NCI-H2081 (cell line): ENCODE measurements around the gene PPL.
"Not testable (repeated sequence)": the region's sequence is repeated elsewhere in the genome, so short reads cannot be mapped to it uniquely, and the experiment has no call there.

Source experiments
- DNase-seq, 2 experiments: peaks; one replicate each; lab custom pipeline; 2025; lab: John Stamatoyannopoulos, UW

The PPL gene

DNA sequence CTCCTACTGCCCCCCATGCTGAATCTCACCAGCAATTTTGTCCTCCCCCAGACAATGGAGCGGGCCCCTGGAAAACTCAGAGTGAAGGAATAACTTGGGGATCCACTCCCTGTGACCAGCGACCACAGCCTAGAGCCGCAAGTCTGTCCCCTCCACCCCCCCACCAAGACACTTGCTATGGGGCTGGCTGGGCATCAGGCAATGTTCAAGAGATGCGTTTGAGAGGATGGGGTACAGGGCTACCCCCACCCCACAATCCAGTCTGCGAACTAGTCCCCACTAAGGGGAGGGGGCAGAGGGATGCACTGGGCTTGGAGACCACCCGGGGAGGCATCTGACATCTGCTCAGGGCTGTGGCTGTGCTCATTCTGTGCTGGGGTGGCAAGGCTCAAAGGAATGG, 2.4 kb downstream of the PPL start:
- no peak for DNase-seq

DNA sequence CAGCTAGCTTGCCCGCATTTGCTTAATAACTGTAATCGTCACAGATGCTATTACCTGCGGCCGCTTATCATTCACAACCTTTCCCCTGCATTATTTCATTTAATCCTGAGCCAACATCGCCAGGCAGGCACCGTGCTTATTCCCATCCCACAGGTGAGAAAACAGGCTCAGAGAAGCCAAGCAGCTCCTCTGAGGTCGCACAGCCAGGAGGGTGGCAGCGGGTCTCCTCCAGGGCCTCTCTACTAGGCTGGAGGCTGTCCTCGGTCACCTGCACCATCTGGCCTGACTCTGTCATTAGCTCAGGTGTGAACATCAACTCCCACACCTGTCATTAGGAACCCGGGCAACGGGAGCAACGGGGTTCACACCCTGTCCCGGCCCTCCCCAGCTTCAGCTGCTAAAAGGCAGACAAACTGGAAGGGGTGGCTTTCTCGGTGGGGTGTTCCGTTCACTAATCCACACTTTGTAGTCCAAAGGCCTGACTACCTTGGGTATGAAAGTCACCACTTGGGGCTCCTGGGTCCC, 3.0 kb downstream of the PPL start:
- DNase-seq, result no peak

DNA sequence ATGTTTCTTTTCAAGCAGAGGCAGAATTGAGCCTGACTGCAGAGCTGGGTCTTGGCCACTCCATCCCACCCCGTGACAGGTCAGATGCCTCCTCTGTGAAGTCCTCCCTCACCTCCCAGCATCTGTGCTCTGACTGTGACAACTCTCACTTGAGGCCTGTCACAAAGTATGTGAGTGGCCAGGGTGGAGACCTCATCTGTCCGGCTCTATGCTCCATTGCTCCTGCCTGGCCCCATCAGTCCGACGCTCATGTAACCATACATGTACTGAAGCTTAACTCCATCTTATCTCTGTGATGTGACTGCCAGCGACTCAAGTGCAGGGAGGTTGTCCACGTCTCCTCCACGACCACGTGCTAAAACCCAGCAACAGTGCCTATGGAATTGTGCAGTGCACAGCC, 3.5 kb downstream of the PPL start:
- no peak for DNase-seq

DNA sequence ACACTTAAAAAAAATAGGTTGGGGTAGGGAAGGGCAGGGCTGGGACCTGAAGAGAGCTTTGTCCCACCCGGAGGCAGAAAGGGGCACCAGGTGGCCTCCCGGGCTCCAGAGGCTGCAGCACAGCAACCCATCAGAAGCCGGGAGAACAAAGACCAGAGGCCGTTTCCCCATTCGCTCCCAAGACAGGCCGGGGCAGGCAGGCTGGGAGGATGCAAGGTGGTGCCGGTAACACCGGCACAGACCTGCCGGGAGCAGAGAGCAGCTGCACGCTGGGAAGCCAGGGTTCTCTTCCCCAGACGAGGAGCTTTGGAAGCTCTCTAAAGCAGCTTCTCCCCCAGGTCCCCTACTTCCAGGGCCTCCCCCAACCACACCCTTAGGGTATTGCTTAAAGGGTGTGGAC, 5.6 kb downstream of the PPL start:
- DNase-seq, result no peak

DNA sequence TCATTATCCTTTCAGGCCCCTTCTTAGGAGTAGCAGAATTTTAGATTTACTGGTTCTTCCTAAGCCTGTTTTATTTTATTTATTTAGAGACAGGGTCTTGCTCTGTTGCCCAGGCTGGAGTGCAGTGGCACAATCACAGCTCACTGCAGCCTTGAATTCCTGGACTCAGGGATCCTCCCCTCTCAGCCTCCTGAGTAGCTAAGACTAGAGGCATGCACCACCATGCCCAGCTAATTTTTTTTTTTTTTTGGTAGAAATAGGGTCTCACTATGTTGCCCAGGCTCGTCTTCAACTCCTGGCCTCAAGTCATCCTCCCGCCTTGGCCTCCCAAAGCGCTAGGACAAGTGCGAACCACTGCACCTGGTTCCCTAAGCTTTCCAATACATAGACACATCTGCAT, 7.3 kb downstream of the PPL start:
- DNase-seq, result not testable (repeated sequence)

DNA sequence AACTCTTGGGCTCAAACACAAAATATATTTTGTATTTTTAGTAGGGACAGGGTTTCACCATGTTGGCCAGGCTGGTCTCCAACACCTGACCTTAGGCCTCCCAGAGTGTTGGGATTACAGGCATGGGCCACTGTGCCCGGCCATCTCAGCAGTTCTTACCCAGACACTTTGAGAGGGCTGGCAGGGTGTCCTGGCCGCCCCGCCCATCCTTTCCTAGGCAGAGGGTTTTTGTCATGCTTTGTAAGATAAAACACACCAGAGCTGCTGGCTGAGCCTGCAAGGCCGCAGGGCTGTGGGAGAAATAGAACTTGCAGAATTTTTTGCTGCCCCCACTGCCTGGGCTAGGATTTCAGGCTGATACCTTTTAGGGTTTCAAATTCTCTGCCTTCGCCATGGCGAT, 8.7 kb downstream of the PPL start:
- no peak for DNase-seq

DNA sequence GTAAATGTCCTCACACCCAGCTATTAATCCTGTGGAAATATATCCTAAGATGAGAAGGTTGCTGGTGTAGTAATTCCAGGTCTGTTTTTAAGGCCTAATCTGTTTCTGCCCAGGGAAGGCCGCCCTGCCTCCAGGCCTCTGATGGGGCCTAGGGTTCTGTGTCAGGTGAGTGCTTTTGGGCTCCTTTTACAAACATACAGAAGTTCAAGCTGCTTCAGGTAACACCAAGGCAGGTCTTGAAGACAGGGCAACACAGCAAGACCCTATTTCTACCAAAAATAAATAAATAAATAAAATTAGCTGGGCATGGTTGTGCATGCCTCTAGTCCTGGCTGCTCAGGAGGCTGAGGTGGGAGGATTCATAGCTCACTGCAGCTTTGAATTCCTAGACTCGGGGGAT, 9.3 kb downstream of the PPL start:
- DNase-seq, result no peak

DNA sequence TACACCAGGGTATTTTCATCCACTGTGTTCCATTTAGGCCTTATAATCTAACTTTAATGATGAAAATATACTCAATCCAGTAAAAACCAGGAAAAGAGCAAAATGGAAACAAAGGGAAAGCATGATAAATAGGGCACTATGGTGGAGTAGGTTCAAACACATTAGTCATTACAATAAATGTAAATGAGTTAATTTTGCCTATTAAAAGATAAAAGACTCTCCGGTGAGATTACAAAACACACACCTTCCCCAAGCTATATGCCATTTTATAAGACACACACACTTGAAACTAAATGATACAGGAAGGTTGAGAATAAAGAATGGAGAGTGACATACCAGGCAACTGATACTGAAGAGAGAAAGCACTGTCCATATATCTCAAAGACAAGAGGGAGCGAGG, 10.0 kb downstream of the PPL start:
- no peak for DNase-seq

DNA sequence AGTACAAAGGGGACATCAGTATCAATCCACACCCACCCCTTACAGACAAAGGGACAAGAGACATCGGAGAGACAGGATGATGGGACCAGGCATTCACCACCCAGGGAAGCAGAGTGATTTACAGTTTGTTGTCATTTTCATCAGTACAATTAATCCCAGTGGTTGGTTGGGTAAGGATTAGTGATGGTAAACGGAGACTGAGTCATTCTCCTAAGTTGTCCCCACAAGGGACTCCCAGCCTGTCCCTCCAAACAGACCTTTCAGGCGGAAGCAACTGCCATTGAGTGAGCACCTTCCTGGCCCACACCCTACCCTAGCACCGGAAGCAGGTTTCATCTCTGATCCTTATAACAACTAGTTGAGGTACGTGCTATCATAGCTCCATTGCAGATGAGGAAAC, 11.2 kb downstream of the PPL start:
- DNase-seq, result no peak

DNA sequence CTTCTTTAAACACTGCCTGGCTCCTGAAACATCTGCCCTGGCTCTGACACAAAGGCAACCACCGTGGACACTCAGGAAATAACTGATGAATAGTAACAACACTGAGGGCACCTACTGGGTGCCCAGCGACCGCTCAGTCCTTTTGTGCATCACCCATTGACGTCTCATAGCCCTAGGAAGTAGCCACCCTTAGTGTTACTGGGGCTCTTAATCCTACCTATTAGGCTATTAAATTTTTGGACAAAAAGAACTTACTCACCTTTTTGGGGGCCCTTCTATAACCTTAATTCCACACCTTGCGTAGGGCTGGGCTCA, 11.7 kb downstream of the PPL start:
- DNase-seq, result no peak

DNA sequence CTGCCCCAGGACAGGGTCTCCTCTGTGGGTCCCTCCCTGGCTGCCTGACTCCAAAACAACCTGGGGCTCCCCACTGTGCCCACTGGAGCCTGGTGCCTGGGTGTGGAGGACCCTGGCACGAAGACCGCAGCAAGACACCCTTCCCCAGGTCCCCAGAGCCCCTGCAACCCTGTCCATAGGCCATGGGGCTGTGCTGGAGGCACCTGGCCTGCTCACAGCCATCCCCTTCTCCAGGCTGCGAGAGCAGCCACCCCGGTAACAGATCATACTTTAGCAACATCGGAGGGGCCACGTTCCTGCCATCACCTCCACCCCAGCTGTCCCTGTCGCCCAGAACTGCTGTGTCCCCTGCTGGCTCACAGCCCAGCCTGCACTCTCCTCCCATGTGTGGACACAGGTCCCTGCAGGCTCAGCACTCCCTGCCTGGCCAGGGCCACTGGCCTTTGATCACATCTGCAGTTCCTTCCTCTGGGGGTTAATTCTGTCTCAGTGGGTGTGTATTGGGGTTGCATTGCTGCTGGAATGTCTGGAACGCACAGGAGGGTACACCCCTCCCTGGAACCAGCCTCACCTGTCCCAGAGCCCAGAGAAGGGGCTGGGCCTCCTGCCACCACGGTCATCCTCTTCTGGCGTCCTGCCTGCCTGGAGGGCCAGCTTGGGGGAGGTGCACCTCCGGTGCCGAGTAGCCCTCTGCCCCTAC, 12.2 kb downstream of the PPL start:
- no peak for DNase-seq

DNA sequence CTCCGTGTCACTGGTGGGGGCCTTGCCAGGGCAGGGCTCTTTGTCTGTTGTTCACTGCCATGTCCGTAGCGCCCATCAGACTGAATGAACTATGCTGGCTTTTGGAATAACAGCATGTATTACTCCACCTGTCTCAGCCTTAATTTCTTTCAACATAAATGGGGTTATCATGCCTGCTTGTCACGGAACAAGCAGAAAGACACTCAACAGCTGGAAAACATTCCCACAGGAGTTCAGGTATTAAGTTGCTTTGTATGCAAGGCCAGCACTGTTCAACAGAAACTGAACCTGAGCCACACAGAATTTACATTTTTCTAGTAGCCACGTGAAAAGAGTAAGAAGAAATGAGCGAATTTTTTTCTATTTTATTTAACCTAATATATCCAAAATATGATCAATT, 13.1 kb downstream of the PPL start:
- DNase-seq, result no peak

DNA sequence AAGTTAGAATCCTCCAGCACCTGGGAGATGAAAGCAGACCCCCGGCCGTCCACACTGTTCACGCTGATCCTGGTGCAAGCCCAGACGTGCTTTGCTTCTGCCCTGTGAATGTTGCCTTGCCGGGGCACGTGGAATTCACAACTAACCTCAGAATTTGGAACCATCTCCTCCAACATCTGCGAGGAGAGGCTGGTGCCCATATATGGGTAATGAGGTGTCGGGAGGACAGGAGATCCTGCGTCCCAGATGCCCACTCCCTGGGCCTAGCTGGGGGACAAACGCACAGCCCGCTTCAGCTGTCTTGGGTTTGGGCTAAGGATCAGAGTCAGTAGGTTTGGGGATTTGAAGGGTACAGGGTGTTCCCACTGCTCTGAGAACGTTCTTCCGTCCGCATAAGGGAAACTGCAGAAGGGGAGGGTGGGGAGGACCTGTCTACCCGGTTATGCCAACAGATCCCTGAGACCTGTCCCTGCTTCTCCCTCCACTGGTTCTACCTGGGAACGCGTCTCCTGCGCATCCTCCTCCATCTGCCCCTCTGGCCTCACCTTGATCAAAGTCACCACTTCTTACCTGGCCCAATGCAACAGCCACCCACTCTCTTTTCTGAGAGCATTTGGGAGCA, 14.1 kb downstream of the PPL start:
- no peak for DNase-seq

DNA sequence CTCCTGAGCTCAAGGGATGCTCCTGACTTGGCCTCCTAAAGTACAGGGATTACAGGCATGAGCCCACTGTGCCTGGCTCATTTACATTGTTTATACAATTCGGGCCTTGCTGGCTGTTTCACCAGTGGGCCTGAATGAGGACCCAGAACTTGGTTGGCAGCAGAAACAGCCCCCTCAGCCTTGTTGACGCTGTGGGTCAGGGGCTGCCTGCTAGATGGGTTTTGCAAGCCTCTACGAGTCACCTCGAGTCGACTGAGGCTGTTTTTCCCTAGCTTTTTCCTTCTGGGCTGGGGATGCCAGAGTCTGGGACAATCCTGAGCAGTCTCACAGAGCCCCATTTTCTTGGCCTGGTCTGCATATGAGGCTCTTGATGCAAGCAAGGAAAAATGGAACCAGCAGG, 16.1 kb downstream of the PPL start:
- no peak for DNase-seq

DNA sequence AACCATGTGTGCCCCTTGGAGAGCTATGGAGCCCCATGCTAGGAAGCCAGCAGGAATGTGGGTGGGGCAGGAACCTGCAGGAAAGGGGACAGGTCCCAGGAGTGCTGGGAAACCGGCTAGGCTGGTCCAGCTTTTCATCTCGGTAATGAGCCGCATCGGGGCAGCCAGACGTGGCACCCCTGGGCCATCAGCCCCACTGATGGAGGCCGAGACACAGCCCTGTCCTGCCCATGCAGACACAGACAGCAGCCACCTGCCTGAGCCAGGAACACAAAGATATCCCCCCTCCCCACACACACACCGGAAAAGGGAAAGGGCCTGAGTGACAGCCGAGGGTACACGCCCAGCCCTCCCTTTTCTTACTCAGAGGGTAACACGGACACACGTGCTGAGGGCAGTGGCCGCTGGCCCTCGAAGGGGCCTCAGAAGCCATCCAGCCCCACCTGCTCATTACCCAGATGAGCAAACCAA, 18.1 kb downstream of the PPL start:
- no peak for DNase-seq

DNA sequence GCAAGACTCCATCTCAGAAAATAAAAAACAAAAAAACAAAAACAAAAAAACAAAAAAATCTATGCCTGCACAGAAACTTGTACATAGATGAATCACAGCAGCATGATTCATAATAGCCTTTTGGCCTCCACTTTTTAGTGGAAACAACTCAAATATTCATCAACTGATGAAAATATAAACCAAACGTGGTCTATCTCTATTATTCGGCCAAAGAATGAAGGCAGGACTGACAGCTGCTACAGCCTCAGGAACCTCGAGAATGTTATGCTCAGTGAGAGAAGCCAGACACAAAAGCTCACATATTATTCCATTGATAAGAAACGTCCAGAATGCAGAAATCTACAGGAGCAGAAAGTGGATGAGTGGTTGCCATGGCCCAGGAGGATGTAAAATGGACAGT, 19.8 kb downstream of the PPL start:
- no peak for DNase-seq

DNA sequence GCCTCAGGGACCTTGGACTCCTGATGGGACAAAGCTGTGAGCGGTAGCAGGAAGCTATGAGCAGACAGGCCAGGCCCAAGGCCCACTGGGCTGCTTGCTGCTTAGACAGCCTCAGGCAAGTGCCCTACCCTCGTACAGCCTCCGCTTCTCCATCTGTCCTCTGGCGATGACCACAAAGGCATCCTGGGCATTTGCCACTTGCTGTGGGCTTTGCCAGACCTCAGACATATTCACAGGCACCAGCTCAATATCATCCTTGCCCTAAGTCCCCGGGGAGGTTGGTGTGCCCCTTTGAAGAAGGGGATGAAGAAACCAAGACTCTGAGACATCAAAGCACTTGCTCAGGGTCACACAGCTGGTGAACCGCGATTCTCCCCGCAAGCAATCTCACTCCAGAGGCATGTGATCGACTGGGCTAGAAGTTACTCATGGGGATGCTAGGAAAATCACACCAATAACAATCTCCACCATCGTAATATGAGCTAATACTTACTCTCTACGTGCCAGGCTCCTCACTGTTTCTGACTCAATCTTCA, 21.7 kb downstream of the PPL start:
- DNase-seq, result no peak

DNA sequence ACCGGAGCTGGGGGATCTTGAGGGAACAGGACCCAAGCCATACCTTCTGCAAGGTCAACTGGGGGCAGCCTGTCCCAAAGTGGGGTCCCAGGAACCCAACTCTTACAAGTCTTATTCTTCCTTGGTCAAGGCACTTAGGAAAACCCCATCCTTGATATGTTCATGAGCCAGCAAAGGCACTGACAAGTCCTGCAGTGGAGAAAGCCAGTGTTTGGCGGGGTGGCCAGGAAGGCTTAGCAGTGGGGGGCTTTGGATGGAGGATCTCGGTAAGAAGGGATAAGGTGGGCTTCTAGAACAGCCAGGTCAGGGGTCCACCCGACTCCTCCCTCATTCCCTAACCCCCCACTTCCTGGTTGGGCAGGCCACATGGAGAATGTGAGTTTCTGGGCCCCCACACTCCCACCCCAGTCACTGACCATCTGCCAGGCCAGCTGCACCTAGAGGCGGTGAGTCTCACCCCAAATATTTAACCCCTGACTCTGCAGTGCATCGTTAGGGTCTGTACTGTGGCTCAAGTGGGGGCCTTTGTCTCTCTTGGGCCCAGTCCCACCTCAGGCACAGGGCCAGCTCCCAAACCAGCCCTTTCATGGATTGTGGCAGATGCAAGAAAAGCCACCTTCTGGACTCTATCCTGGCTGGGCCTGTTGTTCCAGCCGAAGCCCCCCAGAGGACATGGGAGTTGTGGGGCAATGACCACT, 22.3 kb downstream of the PPL start:
- no peak for DNase-seq

DNA sequence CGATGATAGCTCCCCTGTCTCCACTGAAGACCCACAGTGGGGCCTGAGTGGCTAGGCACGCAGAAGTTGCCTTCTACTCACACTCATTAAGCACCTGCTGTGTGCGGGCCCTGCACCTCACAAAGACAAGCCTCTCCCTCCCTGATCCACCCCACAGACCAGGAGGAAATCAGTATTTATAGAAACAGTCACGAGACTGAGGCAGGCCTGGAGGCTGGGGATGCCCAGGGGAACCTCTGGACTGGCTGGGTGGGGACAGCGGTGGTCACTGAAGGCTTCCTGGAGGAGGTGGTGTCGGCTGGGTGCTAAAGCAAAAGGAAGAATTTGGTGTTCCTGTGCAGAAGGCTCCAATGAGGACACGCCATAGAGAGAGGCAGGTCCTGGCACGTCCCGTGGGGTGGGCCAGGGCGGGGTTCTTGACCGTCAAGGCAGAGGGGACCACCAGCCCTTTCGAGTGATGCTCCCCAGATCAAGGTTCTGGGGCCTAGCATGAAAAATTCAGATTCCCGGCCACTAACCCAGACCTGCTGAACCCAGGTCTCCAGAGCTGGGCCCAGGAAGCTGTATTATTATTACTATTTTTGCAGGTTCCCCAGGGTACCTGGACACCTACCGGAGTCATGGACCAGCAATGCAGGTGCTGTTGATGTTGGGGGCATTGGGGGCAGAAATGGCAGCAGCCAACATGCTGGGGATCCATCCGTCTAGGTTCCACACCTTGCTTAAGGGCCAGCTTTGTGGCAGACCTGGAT, 23.0 kb downstream of the PPL start:
- DNase-seq, result no peak

DNA sequence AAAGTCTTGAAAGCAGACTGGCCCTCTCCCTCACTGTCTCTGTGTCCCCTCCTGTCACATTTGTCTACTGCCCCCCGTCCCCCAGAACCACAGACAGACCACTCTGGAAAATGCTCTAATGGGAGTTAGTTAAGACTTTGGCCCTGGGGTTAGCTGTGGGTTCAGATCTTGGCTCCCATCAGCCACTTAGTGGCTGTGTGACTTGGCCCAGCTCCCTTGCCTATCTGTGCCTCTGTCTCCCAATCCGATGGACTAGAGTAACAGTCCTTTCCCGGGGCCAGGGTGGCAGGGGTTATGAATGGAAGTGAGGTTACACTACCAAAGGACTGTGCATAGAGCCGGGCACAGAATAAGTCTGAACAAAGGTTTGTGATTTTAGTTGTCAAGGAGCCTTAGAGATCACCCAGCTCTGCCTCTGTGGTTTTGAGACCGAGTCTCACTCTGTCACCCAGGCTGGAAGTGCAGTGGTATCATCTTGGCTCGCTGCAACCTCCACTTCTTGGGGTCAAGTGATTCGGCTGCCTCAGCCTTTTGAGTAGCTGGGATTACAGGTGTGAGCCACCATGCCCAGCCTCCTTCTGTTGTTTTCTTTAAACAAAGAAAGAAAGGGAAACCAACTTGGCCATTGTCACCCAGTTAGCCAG, 23.7 kb downstream of the PPL start:
- DNase-seq, result no peak

DNA sequence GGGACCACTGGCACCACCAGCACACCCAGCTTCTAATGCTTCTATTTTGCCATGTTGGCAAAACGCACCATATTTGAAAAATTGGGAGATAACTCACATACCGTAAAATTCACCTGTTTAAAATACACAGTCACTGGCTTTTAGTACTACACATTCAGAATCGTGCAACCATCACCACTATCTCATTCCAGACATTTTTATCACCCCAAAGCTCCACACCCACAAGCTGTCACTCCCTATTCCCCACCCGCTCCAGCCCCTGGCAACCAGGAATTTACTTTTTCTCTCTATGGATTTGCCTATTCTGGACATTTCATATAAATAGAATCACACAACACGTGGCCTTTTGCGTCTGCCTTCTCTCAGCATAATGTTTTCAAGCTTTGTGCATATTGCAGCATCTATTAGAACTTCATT, 25.0 kb downstream of the PPL start:
- DNase-seq, result no peak

DNA sequence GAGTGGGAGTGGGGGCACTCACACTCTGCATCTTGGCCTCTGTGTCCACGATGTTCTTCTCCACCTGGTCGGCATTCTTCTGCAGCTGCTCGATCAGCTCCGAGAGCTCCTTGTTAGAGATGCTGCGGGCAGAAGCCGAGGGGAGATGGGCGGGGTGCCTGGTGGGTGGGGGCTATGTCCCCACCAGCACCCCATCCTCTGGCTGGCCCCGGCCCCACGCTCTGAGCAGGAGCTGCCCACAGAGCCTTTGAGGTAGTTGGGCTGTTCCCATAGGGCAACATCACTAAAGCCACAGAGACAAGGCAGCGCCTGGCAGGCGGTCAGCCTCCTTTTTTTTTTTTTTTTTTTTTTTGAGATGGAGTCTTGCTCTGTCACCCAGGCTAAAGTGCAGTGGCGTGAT, 26.1 kb downstream of the PPL start:
- DNase-seq, result no peak
